HepG2 (cell line): ENCODE results near the gene JAG1. TPM values are rescaled to one million over a fixed set of nuclear protein-coding genes. Genes with fewer than 3 reads are reported as not detected.

Experiments
- ATAC-seq: fragments of 200-7000 bp; cut with Tn5 transposase; 3 replicates; pipeline ENCODE4 v1.9.1; 2020; ENCODE audit warnings: mild to moderate bottlenecking, moderate library complexity
- BruUV-seq: library from RNA; stranded (reverse); fragments of 400-500 nt; replicated peaks from 2 replicates; lab custom pipeline; 2021; lab: Mats Ljungman, UMichigan
- CTCF ChIA-PET: fragments of 300-600 bp; formaldehyde crosslinking; extraction: SDS; loops from one replicate; lab custom pipeline; 2021; ENCODE audit warnings: low total read pairs, inconsistent platforms, low intra/inter-chr PET ratio; lab: Yijun Ruan, JAX
- POLR2A ChIA-PET: fragments of 350-600 bp; sonication (Branson Sonifier 250); formaldehyde crosslinking; loops from one replicate; lab custom pipeline; 2020; ENCODE audit warnings: antibody characterized with exemption, inconsistent platforms; lab: Yijun Ruan, JAX
- DNase-seq: peaks from one replicate; pipeline ENCODE4 v3.0.0-alpha.2; 2015; ENCODE audit warnings: low spot score
- FAIRE-seq: peaks from 3 replicates; lab custom pipeline; 2011; peaks lifted over from hg19 to GRCh38; lab: Jason Lieb, UNC
- H2AFZ ChIP-seq: one replicate; pipeline ENCODE4 v1.6.1; 2011; ENCODE audit warnings: low read length, inconsistent platforms
- H3K27ac ChIP-seq: fragments of 300-600 bp; 3 replicates; pipeline ENCODE4 v1.8.0; 2011; ENCODE audit warnings: mixed run types, mild to moderate bottlenecking, mixed read lengths, low read length, inconsistent platforms; ENCODE audit not compliant: insufficient read depth; ENCODE audit errors: extremely low read length
- H3K27me3 ChIP-seq, 2 experiments: fragments of 200-600 bp in 1 of 2; 2 replicates in 1 of 2; 3 replicates in 1 of 2; pipeline versions ENCODE4 v1.6.0 to v1.8.0; 2011; ENCODE audit warnings: low read length in 2 of 2, mild to moderate bottlenecking in 2 of 2, moderate library complexity in 2 of 2, inconsistent platforms in 1 of 2; ENCODE audit not compliant: insufficient read depth in 2 of 2, control insufficient read depth in 1 of 2
- H3K36me3 ChIP-seq, 2 experiments: fragments of 200-600 bp in 1 of 2; replicated peaks in 1 of 2; 2 replicates in 1 of 2; 3 replicates in 1 of 2; pipeline versions ENCODE4 v1.5.1 to v1.8.0; 2011; ENCODE audit warnings: low read length in 2 of 2, inconsistent platforms in 1 of 2; ENCODE audit not compliant: insufficient read depth in 2 of 2, control insufficient read depth in 1 of 2
- H3K4me1 ChIP-seq: 2 replicates; pipeline ENCODE4 v1.5.1; 2012; ENCODE audit warnings: low read length, inconsistent platforms; ENCODE audit not compliant: insufficient read depth
- H3K4me2 ChIP-seq: 2 replicates; pipeline ENCODE4 v1.6.0; 2011; ENCODE audit warnings: low read depth, low read length, inconsistent platforms
- H3K4me3 ChIP-seq, 3 experiments: fragments of 200-600 bp in 1 of 3; sonication (generic), shearing (Covaris generic) in 1 of 3; replicated peaks in 1 of 3; 2 replicates each; pipeline ENCODE4 v1.5.1; 2011 to 2016; ENCODE audit warnings: low read length in 3 of 3, inconsistent platforms in 2 of 3, low read depth in 2 of 3, mild to moderate bottlenecking in 2 of 3, control low read depth in 1 of 3, mixed read lengths in 1 of 3; ENCODE audit not compliant: insufficient read depth in 1 of 3
- H3K79me2 ChIP-seq: one replicate; pipeline ENCODE4 v1.6.1; 2011; ENCODE audit warnings: low read length, inconsistent platforms; ENCODE audit not compliant: insufficient read depth
- H3K9ac ChIP-seq: 2 replicates; pipeline ENCODE4 v1.6.0; 2011; ENCODE audit warnings: mild to moderate bottlenecking, low read depth, low read length, inconsistent platforms; ENCODE audit not compliant: insufficient read depth
- H3K9me3 ChIP-seq: 2 replicates; pipeline ENCODE4 v1.5.1; 2012; ENCODE audit warnings: mild to moderate bottlenecking, low read length
- H4K20me1 ChIP-seq: 2 replicates; pipeline ENCODE4 v1.6.0; 2011; ENCODE audit warnings: inconsistent platforms, mild to moderate bottlenecking, low read length, moderate library complexity; ENCODE audit not compliant: insufficient read depth
- CHCHD3 ChIP-seq: sonication (generic); formaldehyde crosslinking; IDR thresholded peaks from 2 replicates; pipeline ENCODE4 v1.8.0; 2022; ENCODE audit warnings: mild to moderate bottlenecking, missing genetic modification reagents, moderate library complexity
- PCBP1 ChIP-seq: fragments of 200-400 bp; formaldehyde crosslinking; IDR thresholded peaks from 2 replicates; pipeline ENCODE4 v1.6.1; 2017; ENCODE audit warnings: mild to moderate bottlenecking, low read depth, low read length, borderline replicate concordance
- ZNF430 ChIP-seq: sonication (generic); formaldehyde crosslinking; IDR thresholded peaks from 2 replicates; pipeline ENCODE4 v1.9.0; 2021; ENCODE audit warnings: mild to moderate bottlenecking, missing genetic modification reagents
- WGBS: methylation state at CpG from one replicate; pipeline ENCODE4 v1.1.6; 2017; ENCODE audit warnings: low lambda C conversion rate; 5-methylcytosine and 5-hydroxymethylcytosine counted together
- in situ Hi-C: cut with HindIII; loops from 2 replicates; pipeline ENCODE4 v1.10.0; 2017; ENCODE audit warnings: low pct_unique_long_range_greater_than_20kb; ENCODE audit not compliant: extremely low pct_ligation_motif_present
- intact Hi-C: fragments of 100-400 bp; cut with micrococcal nuclease; formaldehyde crosslinking; loops from one replicate; pipeline ENCODE4 v1.10.0; 2022; ENCODE audit not compliant: unreplicated experiment
- polyA plus RNA-seq, 8 experiments: library from polyadenylated mRNA; depleted of rRNA in 3 of 8; stranded (reverse) in 7 of 8; unstranded in 1 of 8; fragments of >200 nt; fragmentation: Illumina TruSeq in 4 of 8; extraction: Trizol in 4 of 8; gene quantifications; 2 replicates each; pipeline versions ENCODE4 v1.2.1 to v1.2.3, GENCODE V29; 2011 to 2016; ENCODE audit warnings: low read depth in 4 of 8, missing spikeins in 1 of 8, mixed read lengths in 1 of 8; ENCODE audit not compliant: insufficient read depth in 1 of 8
- total RNA-seq, 5 experiments: library from RNA; depleted of rRNA; stranded (reverse); fragments of >200 nt; fragmentation: Illumina TruSeq; extraction: Trizol; gene quantifications; 2 replicates each; pipeline ENCODE4 v1.2.3, GENCODE V29; 2016; ENCODE audit warnings: low read depth in 1 of 5
- TF ChIP-seq, protein P1 (sequence below): sonication (generic); formaldehyde crosslinking; IDR thresholded peaks from 2 replicates; pipeline ENCODE4 v1.4.0; 2020; ENCODE audit warnings: mild to moderate bottlenecking, missing genetic modification reagents
- TF ChIP-seq, protein P2 (sequence below): IDR thresholded peaks from 2 replicates; pipeline ENCODE4 v1.6.1; 2016; ENCODE audit warnings: control low read depth

JAG1 gene
- total and polyA plus RNA-seq, 2 of the 13 experiments (the other 11 are each of a cell fraction or from before 2014, with no cell fraction given): 47.1 to 56.3 TPM

DNA sequence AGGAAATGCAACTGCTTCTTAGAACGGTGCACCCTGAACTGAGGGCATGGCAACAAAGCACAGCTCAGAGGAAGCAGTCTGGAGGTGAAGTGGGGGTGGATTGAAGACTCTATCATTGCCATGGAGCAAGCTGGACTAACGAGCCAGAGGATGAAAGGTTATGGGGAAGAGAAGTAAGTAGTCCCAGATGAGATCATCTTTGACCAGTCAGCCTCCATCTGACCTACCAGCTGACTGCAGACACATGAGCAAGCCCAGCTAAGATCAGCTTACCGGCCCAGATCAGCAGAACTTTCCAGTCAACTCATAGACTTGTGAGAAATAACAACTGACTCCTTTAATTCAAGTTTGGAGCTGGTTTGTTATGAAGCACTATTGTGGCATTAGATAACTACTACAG is 9.1 kb upstream of the JAG1 start (continued):
- TF ChIP-seq, protein P1, sequence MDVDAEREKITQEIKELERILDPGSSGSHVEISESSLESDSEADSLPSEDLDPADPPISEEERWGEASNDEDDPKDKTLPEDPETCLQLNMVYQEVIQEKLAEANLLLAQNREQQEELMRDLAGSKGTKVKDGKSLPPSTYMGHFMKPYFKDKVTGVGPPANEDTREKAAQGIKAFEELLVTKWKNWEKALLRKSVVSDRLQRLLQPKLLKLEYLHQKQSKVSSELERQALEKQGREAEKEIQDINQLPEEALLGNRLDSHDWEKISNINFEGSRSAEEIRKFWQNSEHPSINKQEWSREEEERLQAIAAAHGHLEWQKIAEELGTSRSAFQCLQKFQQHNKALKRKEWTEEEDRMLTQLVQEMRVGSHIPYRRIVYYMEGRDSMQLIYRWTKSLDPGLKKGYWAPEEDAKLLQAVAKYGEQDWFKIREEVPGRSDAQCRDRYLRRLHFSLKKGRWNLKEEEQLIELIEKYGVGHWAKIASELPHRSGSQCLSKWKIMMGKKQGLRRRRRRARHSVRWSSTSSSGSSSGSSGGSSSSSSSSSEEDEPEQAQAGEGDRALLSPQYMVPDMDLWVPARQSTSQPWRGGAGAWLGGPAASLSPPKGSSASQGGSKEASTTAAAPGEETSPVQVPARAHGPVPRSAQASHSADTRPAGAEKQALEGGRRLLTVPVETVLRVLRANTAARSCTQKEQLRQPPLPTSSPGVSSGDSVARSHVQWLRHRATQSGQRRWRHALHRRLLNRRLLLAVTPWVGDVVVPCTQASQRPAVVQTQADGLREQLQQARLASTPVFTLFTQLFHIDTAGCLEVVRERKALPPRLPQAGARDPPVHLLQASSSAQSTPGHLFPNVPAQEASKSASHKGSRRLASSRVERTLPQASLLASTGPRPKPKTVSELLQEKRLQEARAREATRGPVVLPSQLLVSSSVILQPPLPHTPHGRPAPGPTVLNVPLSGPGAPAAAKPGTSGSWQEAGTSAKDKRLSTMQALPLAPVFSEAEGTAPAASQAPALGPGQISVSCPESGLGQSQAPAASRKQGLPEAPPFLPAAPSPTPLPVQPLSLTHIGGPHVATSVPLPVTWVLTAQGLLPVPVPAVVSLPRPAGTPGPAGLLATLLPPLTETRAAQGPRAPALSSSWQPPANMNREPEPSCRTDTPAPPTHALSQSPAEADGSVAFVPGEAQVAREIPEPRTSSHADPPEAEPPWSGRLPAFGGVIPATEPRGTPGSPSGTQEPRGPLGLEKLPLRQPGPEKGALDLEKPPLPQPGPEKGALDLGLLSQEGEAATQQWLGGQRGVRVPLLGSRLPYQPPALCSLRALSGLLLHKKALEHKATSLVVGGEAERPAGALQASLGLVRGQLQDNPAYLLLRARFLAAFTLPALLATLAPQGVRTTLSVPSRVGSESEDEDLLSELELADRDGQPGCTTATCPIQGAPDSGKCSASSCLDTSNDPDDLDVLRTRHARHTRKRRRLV (CRISPR knock-in tag): no peak
- TF ChIP-seq ZNF430 (CRISPR knock-in tag): no peak
- TF ChIP-seq, all 625 proteins: peak for 0

DNA sequence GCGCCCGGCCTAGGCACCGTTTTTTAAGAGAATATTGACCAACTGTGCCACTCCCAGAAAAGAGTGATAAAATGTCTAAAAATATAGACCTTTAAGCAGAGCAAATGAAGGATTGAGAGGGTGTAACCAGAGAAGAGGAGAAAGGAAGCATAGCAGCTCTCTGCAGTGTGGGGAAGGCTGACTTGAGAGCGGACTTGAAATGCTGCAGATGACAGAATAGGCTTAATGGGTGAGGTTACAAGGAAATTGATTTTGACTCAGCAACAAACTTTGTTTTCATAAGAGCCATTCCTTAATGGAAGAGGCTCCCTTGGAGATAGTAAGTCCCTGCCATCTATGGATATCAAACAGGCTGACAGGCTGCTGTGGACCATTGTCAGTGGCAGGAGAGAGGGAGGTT is 7.7 kb upstream of the JAG1 start:
- Histone ChIP-seq H2AFZ (no peak overlapping the region), H3K27ac (no peak overlapping the region), H3K4me2 (no peak overlapping the region), H3K9ac (no peak overlapping the region), H3K4me1 (no peaks in the 10 kb centered on the region), H3K9me3 (0 out of 2 replicates have a peak, but pooled peaks cover 4% of the 10 kb centered on the region), H3K27me3 (no peaks in the 10 kb centered on the region), H4K20me1 (no peaks in the 10 kb centered on the region), H3K79me2 (no peaks in the 10 kb centered on the region), H3K4me3 (no peak overlapping the region), H3K36me3 (no peaks in the 10 kb centered on the region)
- DNase-seq (no peak), ATAC-seq (no peak), FAIRE-seq (no peak)
- intact Hi-C loops: no loop called here
- WGBS: 92% methylated on average over 4 of the region's 4 CpGs
- ChIA-PET POLR2A (no interaction called here), CTCF (no interaction called here)
- no TSS peak for BruUV-seq
- in situ Hi-C loops: no loop called here
- no peak for TF ChIP-seq PCBP1
- TF ChIP-seq, protein P2, sequence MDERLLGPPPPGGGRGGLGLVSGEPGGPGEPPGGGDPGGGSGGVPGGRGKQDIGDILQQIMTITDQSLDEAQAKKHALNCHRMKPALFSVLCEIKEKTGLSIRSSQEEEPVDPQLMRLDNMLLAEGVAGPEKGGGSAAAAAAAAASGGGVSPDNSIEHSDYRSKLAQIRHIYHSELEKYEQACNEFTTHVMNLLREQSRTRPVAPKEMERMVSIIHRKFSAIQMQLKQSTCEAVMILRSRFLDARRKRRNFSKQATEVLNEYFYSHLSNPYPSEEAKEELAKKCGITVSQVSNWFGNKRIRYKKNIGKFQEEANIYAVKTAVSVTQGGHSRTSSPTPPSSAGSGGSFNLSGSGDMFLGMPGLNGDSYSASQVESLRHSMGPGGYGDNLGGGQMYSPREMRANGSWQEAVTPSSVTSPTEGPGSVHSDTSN (CRISPR knock-in tag): 0 out of 2 replicates have a peak, but pooled peaks have one; percentile 15
- no peak for TF ChIP-seq CHCHD3 (CRISPR knock-in tag)
- TF ChIP-seq, all 625 proteins: peak for 1
